Fibroblast of lung (primary cell): ENCODE data around the gene MAP9.

ENCODE experiments used
- CTCF ChIP-seq, 2 donors: IDR thresholded peaks in 1 of 2; conservative IDR thresholded peaks in 1 of 2; 1 replicate in 1 of 2; 2 replicates in 1 of 2; pipeline ENCODE4 v1.5.1; 2011 to 2012; ENCODE audit warnings: low read length in 2 of 2, control low read depth in 1 of 2, inconsistent platforms in 1 of 2, low read depth in 1 of 2, mild to moderate bottlenecking in 1 of 2
- EZH2 ChIP-seq: IDR thresholded peaks from 2 replicates; pipeline ENCODE4 v1.5.1; 2012; ENCODE audit warnings: low read length, control low read depth, mild to moderate bottlenecking; ENCODE audit errors: missing control alignments

DNA sequence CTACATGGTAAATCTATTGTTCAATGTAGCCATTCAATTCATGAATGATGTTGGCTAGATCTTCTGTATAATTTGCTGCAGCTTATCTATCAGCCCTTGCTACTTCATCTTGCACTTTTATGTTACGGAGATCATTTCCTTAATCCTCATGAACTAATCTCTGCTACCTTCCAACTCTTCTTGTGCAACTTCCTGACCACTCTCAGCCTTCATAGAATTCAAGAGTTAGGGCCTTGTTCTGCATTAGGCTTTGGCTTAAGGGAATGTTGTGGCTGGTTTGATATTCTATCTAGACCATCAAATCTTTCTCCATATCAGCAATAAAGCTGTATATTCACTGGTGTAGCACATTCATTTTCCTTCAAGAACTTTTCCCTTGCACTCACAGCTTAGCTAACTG is 36.7 kb upstream of the MAP9 start:
- TF ChIP-seq CTCF (conservative IDR thresholded peaks at IDR 0.05 in 1 of 2, IDR thresholded peaks at IDR 0.05 in 1 of 2; ENCODE audit: low read depth in 1 of 2, low read length in 2 of 2) (no peak), EZH2 (no peak)
